MCF 10A (cell line): Measurements from ENCODE around the gene CDC45. TPM values are rescaled to one million over a fixed set of nuclear protein-coding genes. Genes with fewer than 3 reads are reported as not detected.
"Not testable (repeated sequence)": the region's sequence is repeated elsewhere in the genome, so short reads cannot be mapped to it uniquely, and the experiment has no call there.

ENCODE experiments used
- BruUV-seq: library from RNA; stranded (reverse); fragments of 400-500 nt; replicated peaks from 2 replicates; lab custom pipeline; 2021; lab: Mats Ljungman, UMichigan
- CTCF ChIA-PET: fragments of 300-600 bp; sonication (Branson Sonifier 250); formaldehyde crosslinking; extraction: SDS; loops from one replicate; lab custom pipeline; 2021; ENCODE audit warnings: antibody characterized with exemption, inconsistent platforms; lab: Yijun Ruan, JAX
- POLR2A ChIA-PET: fragments of 300-600, 350-650 bp; sonication (Branson Sonifier 250); formaldehyde crosslinking; extraction: SDS; loops from one replicate; lab custom pipeline; 2020; ENCODE audit warnings: antibody characterized with exemption, inconsistent platforms; lab: Yijun Ruan, JAX
- DNase-seq: peaks from one replicate; pipeline ENCODE4 v3.0.0-alpha.2; 2018; ENCODE audit not compliant: unreplicated experiment
- H3K27ac Mint-ChIP-seq: one replicate; pipeline ENCODE4 v1.8.0; 2022; ENCODE audit warnings: mild to moderate bottlenecking, low read depth, mixed read lengths; ENCODE audit not compliant: unreplicated experiment
- H3K27me3 Mint-ChIP-seq: one replicate; pipeline ENCODE4 v1.8.0; 2022; ENCODE audit warnings: mixed read lengths; ENCODE audit not compliant: insufficient read depth, unreplicated experiment
- H3K36me3 Mint-ChIP-seq: one replicate; pipeline ENCODE4 v1.8.0; 2022; ENCODE audit warnings: mild to moderate bottlenecking, moderate library complexity, mixed read lengths; ENCODE audit not compliant: insufficient read depth, unreplicated experiment
- H3K4me1 Mint-ChIP-seq: one replicate; pipeline ENCODE4 v1.8.0; 2022; ENCODE audit warnings: mixed read lengths; ENCODE audit not compliant: insufficient read depth, unreplicated experiment
- H3K4me3 Mint-ChIP-seq: one replicate; pipeline ENCODE4 v1.8.0; 2022; ENCODE audit warnings: mild to moderate bottlenecking, moderate library complexity, mixed read lengths; ENCODE audit not compliant: unreplicated experiment
- H3K9me3 Mint-ChIP-seq: one replicate; pipeline ENCODE4 v1.8.0; 2022; ENCODE audit warnings: mixed read lengths; ENCODE audit not compliant: unreplicated experiment
- intact Hi-C: fragments of 100-400 bp; cut with micrococcal nuclease; formaldehyde crosslinking; loops from 2 replicates; pipeline ENCODE4 v1.14.1; 2022
- total RNA-seq: library from RNA; stranded (reverse); gene quantifications from 2 replicates; pipeline ENCODE4 v1.2.3, GENCODE V29; 2022
- TF ChIP-seq, protein P1 (sequence below): fragments of 200-600 bp; IDR thresholded peaks from one replicate; pipeline ENCODE4 v1.8.0; 2022; ENCODE audit warnings: antibody characterized with exemption, mild to moderate bottlenecking; ENCODE audit not compliant: unreplicated experiment

CDC45 gene
- total RNA-seq, 1 experiment from 2014 or later = 18.6 TPM

DNA sequence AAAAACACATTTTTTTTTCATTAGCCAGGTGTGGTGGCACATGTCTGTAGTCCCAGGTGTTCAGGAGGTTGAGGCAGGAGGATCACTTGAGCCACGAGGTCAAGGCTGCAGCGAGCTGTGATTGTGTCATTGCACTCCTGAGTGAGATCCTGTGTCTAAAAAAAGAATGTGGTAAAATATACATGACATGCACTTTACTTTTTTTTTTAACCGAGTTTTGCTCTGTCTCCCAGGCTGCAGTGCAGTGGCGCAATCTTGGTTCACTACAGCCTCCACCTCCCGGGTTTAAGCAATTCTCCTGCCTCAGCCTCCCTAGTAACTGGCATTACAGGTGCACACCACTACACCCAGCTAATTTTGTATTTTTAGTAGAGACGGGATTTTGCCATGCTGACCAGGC, 67.0 kb downstream of the CDC45 start:
- Mint-ChIP-seq H3K9me3 (no peaks in the 10 kb centered on the region), H3K27ac (no peak overlapping the region), H3K36me3 (no peaks in the 10 kb centered on the region), H3K4me1 (no peaks in the 10 kb centered on the region), H3K4me3 (no peak overlapping the region), H3K27me3 (peaks cover 10% of the 10 kb centered on the region)
- POLR2A ChIA-PET = no interaction called here
- BruUV-seq = no TSS peak
- CTCF ChIA-PET = no interaction called here
- intact Hi-C loops = no loop called here
- no peak for DNase-seq
- TF ChIP-seq, protein P1, sequence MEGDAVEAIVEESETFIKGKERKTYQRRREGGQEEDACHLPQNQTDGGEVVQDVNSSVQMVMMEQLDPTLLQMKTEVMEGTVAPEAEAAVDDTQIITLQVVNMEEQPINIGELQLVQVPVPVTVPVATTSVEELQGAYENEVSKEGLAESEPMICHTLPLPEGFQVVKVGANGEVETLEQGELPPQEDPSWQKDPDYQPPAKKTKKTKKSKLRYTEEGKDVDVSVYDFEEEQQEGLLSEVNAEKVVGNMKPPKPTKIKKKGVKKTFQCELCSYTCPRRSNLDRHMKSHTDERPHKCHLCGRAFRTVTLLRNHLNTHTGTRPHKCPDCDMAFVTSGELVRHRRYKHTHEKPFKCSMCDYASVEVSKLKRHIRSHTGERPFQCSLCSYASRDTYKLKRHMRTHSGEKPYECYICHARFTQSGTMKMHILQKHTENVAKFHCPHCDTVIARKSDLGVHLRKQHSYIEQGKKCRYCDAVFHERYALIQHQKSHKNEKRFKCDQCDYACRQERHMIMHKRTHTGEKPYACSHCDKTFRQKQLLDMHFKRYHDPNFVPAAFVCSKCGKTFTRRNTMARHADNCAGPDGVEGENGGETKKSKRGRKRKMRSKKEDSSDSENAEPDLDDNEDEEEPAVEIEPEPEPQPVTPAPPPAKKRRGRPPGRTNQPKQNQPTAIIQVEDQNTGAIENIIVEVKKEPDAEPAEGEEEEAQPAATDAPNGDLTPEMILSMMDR = no peak

DNA sequence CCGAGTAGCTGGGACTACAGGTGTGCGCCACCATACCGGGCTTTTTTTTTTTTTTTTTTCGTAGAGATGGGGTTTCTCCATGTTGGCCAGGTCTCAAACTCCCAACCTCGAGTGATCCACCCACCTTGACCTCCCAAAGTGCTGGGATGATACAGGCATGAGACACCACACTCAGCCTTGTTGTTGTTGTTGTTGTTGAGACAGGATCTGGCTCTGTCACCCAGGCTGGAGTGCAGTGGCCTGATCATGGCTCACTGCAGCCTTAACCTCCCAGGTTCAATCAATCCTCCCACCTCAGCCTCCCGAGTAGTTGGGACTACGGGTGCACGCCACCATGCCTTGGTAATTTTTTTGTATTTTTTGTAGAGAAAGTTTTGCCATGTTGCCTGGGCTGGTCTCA, 67.9 kb downstream of the CDC45 start:
- CTCF ChIA-PET = interaction anchor here (0.6 kb wide), 1 partner anchor 394 kb away, joined by 3 read pairs; no protein-coding TSS in a partner anchor
- peaks cover 10% of the 10 kb centered on the region for H3K27me3 Mint-ChIP-seq
- no peaks in the 10 kb centered on the region for H3K36me3 Mint-ChIP-seq
- POLR2A ChIA-PET = no interaction called here
- no peaks in the 10 kb centered on the region for H3K9me3 Mint-ChIP-seq
- TF ChIP-seq, protein P1 = no peak
- no peak for DNase-seq
- H3K4me1 Mint-ChIP-seq = no peaks in the 10 kb centered on the region
- intact Hi-C loops = no loop called here
- no peak overlapping the region for H3K27ac Mint-ChIP-seq
- BruUV-seq = no TSS peak
- H3K4me3 Mint-ChIP-seq = no peak overlapping the region

DNA sequence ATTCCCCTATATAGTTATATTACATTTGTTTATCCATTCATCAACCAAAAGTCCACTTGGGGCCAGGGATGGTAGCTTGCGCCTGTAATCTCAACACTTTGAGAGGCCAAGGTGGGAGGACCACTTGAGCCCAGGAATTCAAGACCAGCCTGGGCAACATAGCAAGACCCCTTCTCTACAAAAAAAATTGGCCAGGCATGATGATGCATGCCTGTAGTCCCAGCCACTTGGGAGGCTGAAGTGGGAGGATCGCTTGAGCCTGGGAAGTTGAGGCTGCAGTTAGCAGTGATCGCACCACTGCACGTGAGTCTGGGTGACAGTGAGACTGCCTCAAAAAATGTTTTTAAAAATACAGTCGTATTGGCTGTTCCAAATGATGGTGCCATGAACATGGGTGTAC, 68.7 kb downstream of the CDC45 start:
- not testable (repeated sequence) for H3K36me3 Mint-ChIP-seq

DNA sequence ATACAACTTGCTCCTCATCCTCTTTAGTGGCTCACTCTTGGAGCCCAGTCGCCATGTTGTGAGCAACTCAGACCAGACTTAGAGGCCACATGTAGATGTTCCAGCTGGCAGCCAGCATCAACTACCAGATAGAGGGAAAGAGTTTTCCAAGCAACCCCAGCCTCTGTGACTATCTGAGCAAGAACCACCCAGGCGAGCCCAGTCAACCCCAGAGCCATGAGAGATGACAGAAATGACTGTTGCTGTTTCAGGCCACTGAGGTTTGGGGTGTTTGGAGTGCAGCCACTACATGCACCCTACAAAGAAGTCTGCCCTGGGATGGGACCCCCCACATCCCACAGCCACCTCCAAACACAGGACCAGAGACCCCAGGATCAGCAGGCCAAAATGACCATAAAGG, 69.2 kb downstream of the CDC45 start:
- ChIA-PET POLR2A (no interaction called here), CTCF (no interaction called here)
- H3K27ac Mint-ChIP-seq = no peak overlapping the region
- H3K9me3 Mint-ChIP-seq = no peaks in the 10 kb centered on the region
- TF ChIP-seq, protein P1 = no peak
- no peaks in the 10 kb centered on the region for H3K4me1 Mint-ChIP-seq
- H3K36me3 Mint-ChIP-seq = no peaks in the 10 kb centered on the region
- DNase-seq = no peak
- H3K27me3 Mint-ChIP-seq = peaks cover 3% of the 10 kb centered on the region
- BruUV-seq = no TSS peak
- intact Hi-C loops = no loop called here
- no peak overlapping the region for H3K4me3 Mint-ChIP-seq

More for the DNA sequence above, 68.7 kb downstream of the CDC45 start:
- DNase-seq, H3K27ac Mint-ChIP-seq, H3K4me1 Mint-ChIP-seq, H3K4me3 Mint-ChIP-seq, CTCF ChIA-PET, H3K27me3 Mint-ChIP-seq, intact Hi-C loops, POLR2A ChIA-PET, BruUV-seq, H3K9me3 Mint-ChIP-seq: not testable (repeated sequence)

GRCh38 chr22:19549428-19549827, 69.7 kb downstream of the CDC45 start:
- H3K27ac Mint-ChIP-seq = no peak overlapping the region
- H3K27me3 Mint-ChIP-seq = no peaks in the 10 kb centered on the region
- intact Hi-C loops = no loop called here
- no peaks in the 10 kb centered on the region for H3K4me1 Mint-ChIP-seq
- ChIA-PET POLR2A (no interaction called here), CTCF (no interaction called here)
- DNase-seq = no peak
- H3K36me3 Mint-ChIP-seq = no peaks in the 10 kb centered on the region
- TF ChIP-seq, protein P1 = no peak
- no peaks in the 10 kb centered on the region for H3K9me3 Mint-ChIP-seq
- no TSS peak for BruUV-seq
- H3K4me3 Mint-ChIP-seq = no peak overlapping the region
